IMR-90 (cell line): ENCODE data around the gene EPB41L1. TPM values are rescaled to one million over a fixed set of nuclear protein-coding genes. Genes with fewer than 3 reads are reported as not detected.

Experiments used
- ATAC-seq: fragments of 200-7000 bp; cut with Tn5 transposase; 2 replicates; pipeline ENCODE4 v1.9.1; 2020; ENCODE audit warnings: low read depth, mild to moderate bottlenecking, moderate library complexity
- BruUV-seq: library from RNA; stranded (reverse); fragments of 400-500 nt; replicated peaks from 2 replicates; lab custom pipeline; 2021; lab: Mats Ljungman, UMichigan
- CTCF ChIA-PET: fragments of 300-600 bp; formaldehyde crosslinking; extraction: SDS; loops from one replicate; lab custom pipeline; 2021; ENCODE audit warnings: antibody characterized with exemption; lab: Yijun Ruan, JAX
- POLR2A ChIA-PET: fragments of 300-600 bp; sonication (Branson Sonifier 250); formaldehyde crosslinking; loops from one replicate; lab custom pipeline; 2022; ENCODE audit warnings: antibody characterized with exemption; ENCODE audit not compliant: unreplicated experiment; lab: Charles Lee
- DNase-seq: peaks from one replicate; pipeline ENCODE4 v3.0.0; 2013
- H2AFZ ChIP-seq: replicated peaks from 2 replicates; pipeline ENCODE3; 2013; ENCODE audit warnings: low read length, mild to moderate bottlenecking; ENCODE audit not compliant: poor library complexity
- H2AK5ac ChIP-seq: 2 replicates; pipeline ENCODE4 v1.6.1; 2013; ENCODE audit warnings: low read depth, low read length, inconsistent platforms
- H2AK9ac ChIP-seq: replicated peaks from 2 replicates; pipeline ENCODE3; 2013; ENCODE audit warnings: mild to moderate bottlenecking, low read depth, low read length, moderate library complexity; ENCODE audit not compliant: poor library complexity
- H2BK120ac ChIP-seq: 2 replicates; pipeline ENCODE4 v1.6.1; 2013; ENCODE audit warnings: low read depth, low read length, inconsistent platforms
- H2BK15ac ChIP-seq: 3 replicates; pipeline ENCODE4 v1.6.1; 2013; ENCODE audit warnings: low read depth, low read length, inconsistent platforms
- H2BK20ac ChIP-seq: 2 replicates; pipeline ENCODE4 v1.6.1; 2013; ENCODE audit warnings: low read depth, mild to moderate bottlenecking, inconsistent platforms, low read length, moderate library complexity
- H2BK5ac ChIP-seq: 2 replicates; pipeline ENCODE4 v1.6.1; 2013; ENCODE audit warnings: mild to moderate bottlenecking, low read depth, low read length, inconsistent platforms; ENCODE audit not compliant: poor library complexity, severe bottlenecking
- H3K14ac ChIP-seq: replicated peaks from 2 replicates; pipeline ENCODE4 v1.6.1; 2013; ENCODE audit warnings: low read depth, low read length, inconsistent platforms
- H3K18ac ChIP-seq: 2 replicates; pipeline ENCODE4 v1.6.1; 2013; ENCODE audit warnings: low read depth, low read length, control low read depth
- H3K23ac ChIP-seq: 2 replicates; pipeline ENCODE4 v1.6.1; 2013; ENCODE audit warnings: low read depth, low read length, inconsistent platforms
- H3K27ac ChIP-seq: 2 replicates; pipeline ENCODE4 v1.5.1; 2013; ENCODE audit warnings: mild to moderate bottlenecking, control low read depth, low read length; ENCODE audit not compliant: insufficient read depth
- H3K27me3 ChIP-seq: 2 replicates; pipeline ENCODE4 v1.6.1; 2013; ENCODE audit warnings: low read length; ENCODE audit not compliant: control insufficient read depth, insufficient read depth
- H3K36me3 ChIP-seq: 2 replicates; pipeline ENCODE4 v1.6.1; 2013; ENCODE audit warnings: low read length, mixed read lengths; ENCODE audit not compliant: control insufficient read depth, insufficient read depth
- H3K4ac ChIP-seq: 2 replicates; pipeline ENCODE4 v1.6.1; 2013; ENCODE audit warnings: low read depth, low read length, inconsistent platforms
- H3K4me1 ChIP-seq: 2 replicates; pipeline ENCODE4 v1.6.1; 2013; ENCODE audit warnings: low read length, mixed read lengths; ENCODE audit not compliant: control insufficient read depth, insufficient read depth
- H3K4me2 ChIP-seq: 2 replicates; pipeline ENCODE4 v1.6.1; 2013; ENCODE audit warnings: low read depth, mild to moderate bottlenecking, control low read depth, low read length, moderate library complexity
- H3K4me3 ChIP-seq: 2 replicates; pipeline ENCODE4 v1.5.1; 2013; ENCODE audit warnings: low read depth, mild to moderate bottlenecking, control low read depth, low read length, moderate library complexity; ENCODE audit not compliant: insufficient read depth
- H3K56ac ChIP-seq: 2 replicates; pipeline ENCODE4 v1.6.1; 2013; ENCODE audit warnings: low read length, inconsistent platforms; ENCODE audit not compliant: insufficient read depth; ENCODE audit errors: extremely low read depth
- H3K79me1 ChIP-seq, 2 experiments: 2 replicates each; pipeline ENCODE4 v1.6.1; 2013; ENCODE audit warnings: low read length in 2 of 2, inconsistent platforms in 1 of 2, low read depth in 1 of 2
- H3K9ac ChIP-seq: 2 replicates; pipeline ENCODE4 v1.6.1; 2013; ENCODE audit warnings: low read depth, low read length, control low read depth
- H3K9me1 ChIP-seq: 2 replicates; pipeline ENCODE4 v1.6.1; 2013; ENCODE audit warnings: low read length, inconsistent platforms; ENCODE audit not compliant: insufficient read depth
- H3K9me3 ChIP-seq: 2 replicates; pipeline ENCODE4 v1.6.1; 2013; ENCODE audit warnings: low read length; ENCODE audit not compliant: control insufficient read depth, insufficient read depth
- H4K20me1 ChIP-seq: 2 replicates; pipeline ENCODE4 v1.6.1; 2013; ENCODE audit warnings: low read length, inconsistent platforms; ENCODE audit not compliant: insufficient read depth
- H4K5ac ChIP-seq: 2 replicates; pipeline ENCODE4 v1.6.1; 2013; ENCODE audit warnings: mild to moderate bottlenecking, low read depth, low read length, control low read depth
- H4K8ac ChIP-seq, 2 experiments: 2 replicates each; pipeline ENCODE4 v1.6.1; 2013; ENCODE audit warnings: low read depth in 2 of 2, low read length in 2 of 2, control low read depth in 1 of 2, inconsistent platforms in 1 of 2
- H4K91ac ChIP-seq: 2 replicates; pipeline ENCODE4 v1.6.1; 2013; ENCODE audit warnings: low read depth, low read length, inconsistent platforms; ENCODE audit not compliant: insufficient read depth
- BHLHE40 ChIP-seq: fragments of 150-350 bp; IDR thresholded peaks from 2 replicates; pipeline ENCODE4 v1.6.1; 2016; ENCODE audit warnings: mild to moderate bottlenecking, low read depth, low read length
- CEBPB ChIP-seq: IDR thresholded peaks from 2 replicates; pipeline ENCODE4 v1.6.1; 2012; ENCODE audit warnings: low read depth, low read length, improper control_type of control experiment
- CHD1 ChIP-seq: IDR thresholded peaks from 2 replicates; pipeline ENCODE4 v1.6.1; 2012; ENCODE audit warnings: low read depth, low read length, improper control_type of control experiment
- CTCF ChIP-seq: conservative IDR thresholded peaks from 2 replicates; pipeline ENCODE4 v1.5.1; 2012; ENCODE audit warnings: mild to moderate bottlenecking, low read depth, low read length, improper control_type of control experiment
- ELK1 ChIP-seq: fragments of 150-350 bp; IDR thresholded peaks from 2 replicates; pipeline ENCODE4 v1.6.1; 2016; ENCODE audit warnings: low read depth, mild to moderate bottlenecking, low read length, moderate library complexity, borderline replicate concordance
- FOS ChIP-seq: fragments of 150-350 bp; IDR thresholded peaks from 2 replicates; pipeline ENCODE4 v1.6.1; 2016; ENCODE audit warnings: low read depth, low read length
- MAFK ChIP-seq: IDR thresholded peaks from 2 replicates; pipeline ENCODE4 v1.6.1; 2012; ENCODE audit warnings: low read depth, low read length, improper control_type of control experiment
- MAZ ChIP-seq: IDR thresholded peaks from 2 replicates; pipeline ENCODE4 v1.6.1; 2012; ENCODE audit warnings: low read depth, mild to moderate bottlenecking, low read length, improper control_type of control experiment, moderate library complexity, borderline replicate concordance
- MXI1 ChIP-seq: IDR thresholded peaks from 2 replicates; pipeline ENCODE4 v1.6.1; 2012; ENCODE audit warnings: low read depth, mild to moderate bottlenecking, low read length, moderate library complexity, borderline replicate concordance
- NFE2L2 ChIP-seq: fragments of 150-350 bp; IDR thresholded peaks from 2 replicates; pipeline ENCODE4 v1.6.1; 2016; ENCODE audit warnings: low read depth, mild to moderate bottlenecking, low read length
- POLR2A ChIP-seq: IDR thresholded peaks from 2 replicates; pipeline ENCODE4 v1.6.1; 2012; ENCODE audit warnings: mild to moderate bottlenecking, low read depth, low read length
- RAD21 ChIP-seq: IDR thresholded peaks from 2 replicates; pipeline ENCODE4 v1.6.1; 2012; ENCODE audit warnings: low read length, improper control_type of control experiment
- RCOR1 ChIP-seq: IDR thresholded peaks from 2 replicates; pipeline ENCODE4 v1.6.1; 2012; ENCODE audit warnings: mild to moderate bottlenecking, low read length, improper control_type of control experiment; ENCODE audit not compliant: insufficient replicate concordance
- RFX5 ChIP-seq: IDR thresholded peaks from 2 replicates; pipeline ENCODE4 v1.8.0; 2012; ENCODE audit warnings: low read depth, mild to moderate bottlenecking, low read length, moderate library complexity
- SMC3 ChIP-seq: fragments of 150-350 bp; IDR thresholded peaks from 2 replicates; pipeline ENCODE4 v1.6.1; 2016; ENCODE audit warnings: low read depth, mild to moderate bottlenecking, antibody characterized with exemption, low read length, moderate library complexity
- USF2 ChIP-seq: fragments of 150-350 bp; IDR thresholded peaks from 2 replicates; pipeline ENCODE4 v1.6.1; 2017; ENCODE audit warnings: mild to moderate bottlenecking, antibody characterized with exemption, low read length, low read depth
- WGBS, 2 experiments: methylation state at CpG; one replicate each; pipeline versions ENCODE4 v1.1.5 to v1.1.7; 2013; ENCODE audit warnings: missing lambda C conversion rate in 2 of 2; ENCODE audit not compliant: insufficient read length in 1 of 2; ENCODE audit errors: extremely low coverage in 2 of 2; 5-methylcytosine and 5-hydroxymethylcytosine counted together
- dilution Hi-C: fragments of 300-500 bp; cut with HindIII; formaldehyde crosslinking; loops from one replicate; pipeline ENCODE4 v1.14.3; 2018; ENCODE audit warnings: low sequenced_read_pairs; ENCODE audit not compliant: unreplicated experiment
- in situ Hi-C: fragments of 300-500 bp; cut with MboI; formaldehyde crosslinking; loops from 3 replicates; pipeline ENCODE4 v1.14.3; 2019; ENCODE audit warnings: low sequenced_read_pairs, inconsistent platforms, mixed read lengths
- intact Hi-C: fragments of 100-400 bp; cut with micrococcal nuclease; formaldehyde crosslinking; loops from 2 replicates; pipeline ENCODE4 v1.10.0; 2022
- polyA plus RNA-seq, 3 experiments: library from polyadenylated mRNA; depleted of rRNA; stranded (reverse); fragments of >200 nt; gene quantifications; 2 replicates each; pipeline ENCODE4 v1.2.3, GENCODE V29; 2012; ENCODE audit warnings: low replicate concordance in 1 of 3
- total RNA-seq: library from RNA; depleted of rRNA; stranded (reverse); fragments of >200 nt; gene quantifications from 2 replicates; pipeline ENCODE4 v1.2.3, GENCODE V29; 2012

Gene EPB41L1
- total and polyA plus RNA-seq, 2 of the 4 experiments (the other 2 are of a cell fraction): 12.5 to 33.7 TPM

- H4K20me1 ChIP-seq: no peaks in the 10 kb centered on the region
- TF ChIP-seq MAFK (no peak), RFX5 (no peak), CTCF (no peak), FOS (no peak), MAZ (no peak), CHD1 (no peak), BHLHE40 (no peak), USF2 (no peak), SMC3 (no peak), ELK1 (no peak), RAD21 (no peak), NFE2L2 (no peak), RCOR1 (no peak), POLR2A (no peak), MXI1 (no peak), CEBPB (no peak)
- peaks cover 14% of the 10 kb centered on the region for H3K27me3 ChIP-seq
- no peak for DNase-seq
- no peak for ATAC-seq
- no TSS peak for BruUV-seq
- intact Hi-C loops (no loop called here), dilution Hi-C loops (no loop called here), in situ Hi-C loops (no loop called here)
- H2AK9ac ChIP-seq: no peak overlapping the region
- H3K27ac ChIP-seq: no peak overlapping the region
- no peak overlapping the region for H3K4ac ChIP-seq
- H2BK5ac ChIP-seq: no peak overlapping the region
- 91% methylated on average over 5 of the region's 10 CpGs; no CpG with 5 or more reads in 1 of the 2 experiments for WGBS, 2 experiments
- H3K18ac ChIP-seq: no peak overlapping the region
- H4K91ac ChIP-seq: no peak overlapping the region
- H3K56ac ChIP-seq: no peak overlapping the region
- no peak overlapping the region for H3K4me3 ChIP-seq
- H3K23ac ChIP-seq: no peak overlapping the region
- no peak overlapping the region for H2AK5ac ChIP-seq
- H3K9me1 ChIP-seq: no peaks in the 10 kb centered on the region
- no peak overlapping the region for H2AFZ ChIP-seq
- H2BK15ac ChIP-seq: no peak overlapping the region
- no peak overlapping the region for H3K14ac ChIP-seq
- H2BK20ac ChIP-seq: no peak overlapping the region
- no peak overlapping the region for H3K9ac ChIP-seq
- H3K79me1 ChIP-seq: no peaks in the 10 kb centered on the region
- no peaks in the 10 kb centered on the region for H3K36me3 ChIP-seq
- no peak overlapping the region for H3K4me2 ChIP-seq
- no peak overlapping the region for H4K5ac ChIP-seq
- CTCF ChIA-PET: no interaction called here
- no peaks in the 10 kb centered on the region for H3K9me3 ChIP-seq
- no peak overlapping the region for H2BK120ac ChIP-seq
- H4K8ac ChIP-seq: no peak overlapping the region
- no peaks in the 10 kb centered on the region for H3K4me1 ChIP-seq
- POLR2A ChIA-PET: no interaction called here
Measured at GRCh38 chr20:36104856-36105255, 49.7 kb upstream of the EPB41L1 start.
